SU-DHL-6 (cell line): ENCODE results near the gene DLX1.

Experiments
- H2AFZ ChIP-seq: fragments of 200-600 bp; sonication (generic); 2 replicates; pipeline ENCODE4 v1.6.1; 2014; ENCODE audit warnings: low read depth, mild to moderate bottlenecking, moderate library complexity, mixed read lengths, antibody characterized with exemption, low read length; ENCODE audit not compliant: severe bottlenecking
- H3F3A ChIP-seq: fragments of 200-600 bp; shearing (Covaris generic); 2 replicates; pipeline ENCODE4 v1.6.0; 2016; ENCODE audit warnings: antibody characterized with exemption, mild to moderate bottlenecking; ENCODE audit not compliant: insufficient read depth
- H3K27ac ChIP-seq: fragments of 200-600 bp; sonication (generic); 2 replicates; pipeline ENCODE4 v1.5.1; 2016; ENCODE audit warnings: low read depth, mild to moderate bottlenecking, low read length, moderate library complexity, mixed read lengths
- H3K27me3 ChIP-seq: fragments of 200-600 bp; sonication (generic), shearing (Covaris generic); 2 replicates; pipeline ENCODE4 v1.6.0; 2014; ENCODE audit warnings: mild to moderate bottlenecking, low read length
- H3K36me3 ChIP-seq: fragments of 200-600 bp; sonication (generic); 2 replicates; pipeline ENCODE4 v1.6.1; 2014; ENCODE audit warnings: mild to moderate bottlenecking, low read length, mixed read lengths
- H3K4me2 ChIP-seq: fragments of 300-600, 200-600 bp; shearing (Covaris generic), sonication (generic); 2 replicates; pipeline ENCODE4 v1.6.0; 2014; ENCODE audit warnings: low read length, low read depth, mild to moderate bottlenecking; ENCODE audit not compliant: poor library complexity, severe bottlenecking
- H3K4me3 ChIP-seq: fragments of 200-600 bp; sonication (generic); 2 replicates; pipeline ENCODE4 v1.5.1; 2014; ENCODE audit warnings: antibody characterized with exemption, low read length, mild to moderate bottlenecking, mixed read lengths; ENCODE audit not compliant: insufficient read depth, poor library complexity, severe bottlenecking
- H3K79me2 ChIP-seq: fragments of 200-600 bp; sonication (generic); 2 replicates; pipeline ENCODE4 v1.6.1; 2014; ENCODE audit warnings: mild to moderate bottlenecking, low read length, moderate library complexity; ENCODE audit not compliant: insufficient read depth
- H3K9ac ChIP-seq: fragments of 200-600 bp; sonication (generic); 2 replicates; pipeline ENCODE4 v1.7.0; 2014; ENCODE audit warnings: mild to moderate bottlenecking, low read length
- H3K9me2 ChIP-seq: fragments of 200-600 bp; sonication (generic); replicated peaks from 2 replicates; pipeline ENCODE4 v1.6.1; 2014; ENCODE audit warnings: low read length; ENCODE audit not compliant: insufficient read depth
- H3K9me3 ChIP-seq: fragments of 200-600 bp; sonication (generic); 2 replicates; pipeline ENCODE4 v1.6.1; 2014; ENCODE audit warnings: low read length, mixed read lengths; ENCODE audit not compliant: insufficient read depth
- H4K20me1 ChIP-seq: fragments of 200-600 bp; sonication (generic); 2 replicates; pipeline ENCODE4 v1.6.1; 2014; ENCODE audit warnings: low read depth, mild to moderate bottlenecking, antibody characterized with exemption, low read length, moderate library complexity, mixed read lengths
- CTCF ChIP-seq: fragments of 200-600 bp; sonication (generic); IDR thresholded peaks from one replicate; pipeline ENCODE4 v1.5.1; 2017; ENCODE audit warnings: antibody characterized with exemption, mild to moderate bottlenecking, low read length, moderate library complexity; ENCODE audit not compliant: insufficient read depth, poor library complexity, severe bottlenecking
- EZH2phosphoT487 ChIP-seq: fragments of 200-600 bp; sonication (generic), shearing (Covaris generic); conservative IDR thresholded peaks from 2 replicates; pipeline ENCODE4 v1.6.1; 2018; ENCODE audit warnings: mild to moderate bottlenecking, antibody characterized with exemption, low read length, moderate library complexity, mixed read lengths

The DLX1 gene

GRCh38 chr2:172062402-172063004, 22.8 kb upstream of the DLX1 start:
- H3K4me3 ChIP-seq, result no peak overlapping the region
- H3K27ac ChIP-seq, result no peak overlapping the region
- no peaks in the 10 kb centered on the region for H3K79me2 ChIP-seq
- H3K4me2 ChIP-seq, result no peak overlapping the region
- H3K9ac ChIP-seq, result no peak overlapping the region
- H3K36me3 ChIP-seq, result no peaks in the 10 kb centered on the region
- no peaks in the 10 kb centered on the region for H3F3A ChIP-seq
- no peak overlapping the region for H2AFZ ChIP-seq
- no peaks in the 10 kb centered on the region for H3K27me3 ChIP-seq
- H4K20me1 ChIP-seq, result no peaks in the 10 kb centered on the region; the same call in 1 of the 2 replicates
- H3K9me3 ChIP-seq, result no peaks in the 10 kb centered on the region
- TF ChIP-seq CTCF (no peak), EZH2phosphoT487 (no peak)
- no peaks in the 10 kb centered on the region for H3K9me2 ChIP-seq

GRCh38 chr2:172063446-172063845, 21.9 kb upstream of the DLX1 start:
- H3K9ac ChIP-seq, result no peak overlapping the region
- no peak overlapping the region for H3K27ac ChIP-seq

GRCh38 chr2:172065111-172065510, 20.2 kb upstream of the DLX1 start:
- H3K27me3 ChIP-seq, result no peaks in the 10 kb centered on the region
- no peaks in the 10 kb centered on the region for H3F3A ChIP-seq
- no peaks in the 10 kb centered on the region for H3K36me3 ChIP-seq
- no peak overlapping the region for H2AFZ ChIP-seq
- H3K27ac ChIP-seq, result no peak overlapping the region
- TF ChIP-seq CTCF (no peak), EZH2phosphoT487 (no peak)
- no peaks in the 10 kb centered on the region for H4K20me1 ChIP-seq
- no peaks in the 10 kb centered on the region for H3K9me3 ChIP-seq
- no peaks in the 10 kb centered on the region for H3K9me2 ChIP-seq
- no peak overlapping the region for H3K4me3 ChIP-seq
- H3K79me2 ChIP-seq, result no peaks in the 10 kb centered on the region
- no peak overlapping the region for H3K4me2 ChIP-seq
- no peak overlapping the region for H3K9ac ChIP-seq

More at GRCh38 chr2:172063446-172063845, 21.9 kb upstream of the DLX1 start:
- no peaks in the 10 kb centered on the region for H4K20me1 ChIP-seq
- no peaks in the 10 kb centered on the region for H3K9me2 ChIP-seq
- no peak overlapping the region for H3K4me3 ChIP-seq
- no peak overlapping the region for H2AFZ ChIP-seq
- no peaks in the 10 kb centered on the region for H3K79me2 ChIP-seq
- H3K9me3 ChIP-seq, result no peaks in the 10 kb centered on the region
- no peak overlapping the region for H3K4me2 ChIP-seq
- H3F3A ChIP-seq, result no peaks in the 10 kb centered on the region
- no peaks in the 10 kb centered on the region for H3K36me3 ChIP-seq
- no peak for TF ChIP-seq CTCF
- TF ChIP-seq EZH2phosphoT487, result no peak
- H3K27me3 ChIP-seq, result no peaks in the 10 kb centered on the region
